Activated CD4-positive, alpha-beta T cell treated with anti-CD3 and anti-CD28 coated beads, Interleukin-2, amount 50 U/mL, for 48 hours (primary cell): ENCODE measurements around the gene INPP4A.

ENCODE experiments used
- DNase-seq, 2 experiments: peaks; one replicate each; pipeline ENCODE4 v3.0.0-alpha.2; 2020

The INPP4A gene

DNA sequence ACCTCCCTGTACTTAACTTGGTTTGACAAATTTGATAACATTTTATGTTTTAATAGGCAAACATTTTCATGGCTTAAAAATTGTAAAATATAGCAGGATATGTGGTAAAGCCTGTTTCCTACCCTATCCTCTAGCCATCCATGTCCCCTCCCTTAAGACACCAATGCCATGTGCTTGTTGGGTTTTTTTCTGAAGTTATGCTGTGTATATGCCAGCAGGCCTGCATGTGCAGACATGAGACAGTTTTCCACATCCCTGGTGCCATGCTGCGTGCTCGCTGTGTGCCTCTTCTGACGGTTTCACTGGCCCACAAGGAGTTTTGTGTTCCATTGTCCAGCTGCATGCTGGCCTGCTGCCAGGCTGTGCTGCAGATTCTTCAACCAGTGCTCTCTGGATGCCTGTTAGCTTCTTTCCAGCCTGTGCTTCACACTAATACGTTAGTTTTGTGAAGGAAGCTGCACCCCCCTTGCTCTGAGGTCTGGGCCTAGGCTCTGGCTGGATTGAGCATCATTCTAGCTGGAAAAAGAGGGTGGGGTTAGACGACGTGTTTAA is 16.9 kb downstream of the INPP4A start:
- DNase-seq: no peak

DNA sequence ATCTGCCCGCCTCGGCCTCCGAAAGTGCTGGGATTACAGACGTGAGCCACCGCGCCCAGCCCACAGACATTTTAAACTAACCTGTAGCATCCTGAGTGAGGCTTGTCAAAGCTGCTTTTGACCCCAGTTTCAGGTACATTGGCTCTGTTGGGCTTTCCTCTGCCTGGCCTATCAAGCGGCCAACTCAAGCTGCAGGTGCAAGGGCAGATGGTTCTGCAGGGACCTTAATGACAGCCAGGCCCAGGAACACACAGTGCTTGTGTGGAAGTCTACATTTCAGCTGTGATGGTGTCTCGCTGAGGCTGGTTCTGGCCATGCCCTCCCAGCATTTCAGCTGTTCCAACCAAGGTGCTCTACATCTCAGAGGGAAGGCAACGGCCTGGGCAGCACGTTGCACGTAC is 18.4 kb downstream of the INPP4A start:
- DNase-seq: no peak

DNA sequence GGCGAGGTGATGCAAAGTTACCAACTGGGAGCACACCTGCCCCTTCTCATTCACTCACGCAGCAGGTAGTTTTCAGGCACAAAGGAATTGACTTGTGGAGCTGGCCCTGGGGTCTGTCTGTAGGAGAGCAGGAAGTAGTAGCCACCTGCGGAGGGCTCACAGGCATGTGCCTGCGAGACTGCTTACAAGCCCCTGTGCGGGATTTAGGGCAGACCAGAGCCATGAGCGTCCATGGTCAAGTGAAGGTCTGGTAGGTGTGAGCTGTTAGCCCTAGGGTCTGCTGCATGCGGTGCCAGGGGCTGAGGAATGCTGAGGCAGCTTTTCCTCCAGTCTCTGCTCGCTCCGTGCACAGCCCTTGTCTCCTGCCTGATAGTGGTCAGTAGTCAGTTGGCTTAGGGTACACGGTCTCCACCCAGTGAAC is 18.9 kb downstream of the INPP4A start:
- DNase-seq: no peak

DNA sequence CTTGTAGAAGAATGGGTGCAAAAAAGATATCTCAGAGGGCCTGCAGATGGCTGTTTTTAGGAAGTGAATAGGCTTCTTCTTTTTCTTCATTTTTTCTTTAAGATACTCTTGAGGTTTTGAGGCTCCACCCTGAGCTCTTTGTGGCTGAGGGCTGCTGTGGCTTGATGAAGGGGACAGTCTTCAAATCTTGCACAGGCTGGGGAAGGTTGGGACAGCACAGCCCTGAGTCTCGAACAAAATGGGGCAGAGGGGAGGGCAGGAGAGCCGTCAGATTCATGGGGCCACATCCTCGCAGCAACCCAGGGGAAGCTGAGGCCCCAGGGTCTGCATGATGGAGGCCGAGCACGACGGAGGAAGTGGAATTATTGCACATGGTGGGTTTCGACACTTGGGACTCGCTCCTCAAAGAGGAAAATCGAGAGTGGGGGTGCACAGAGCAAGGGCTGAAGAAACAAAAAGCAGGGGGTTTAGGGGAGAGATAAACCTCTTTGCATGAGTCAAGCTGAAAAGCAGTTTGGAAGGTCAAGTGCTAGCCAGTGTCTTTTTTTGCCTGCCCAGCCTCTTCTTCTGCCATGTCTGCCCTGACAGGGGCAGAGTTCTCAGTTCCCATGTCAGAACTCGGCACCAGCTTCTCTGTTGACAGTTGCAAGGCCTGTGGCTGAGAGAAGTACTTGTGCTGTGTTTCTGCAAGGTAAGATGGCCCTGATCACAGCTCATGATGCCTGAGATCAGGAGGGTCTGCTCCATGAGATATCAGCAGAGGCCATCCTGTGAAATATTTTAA is 19.5 kb downstream of the INPP4A start:
- DNase-seq: no peak

DNA sequence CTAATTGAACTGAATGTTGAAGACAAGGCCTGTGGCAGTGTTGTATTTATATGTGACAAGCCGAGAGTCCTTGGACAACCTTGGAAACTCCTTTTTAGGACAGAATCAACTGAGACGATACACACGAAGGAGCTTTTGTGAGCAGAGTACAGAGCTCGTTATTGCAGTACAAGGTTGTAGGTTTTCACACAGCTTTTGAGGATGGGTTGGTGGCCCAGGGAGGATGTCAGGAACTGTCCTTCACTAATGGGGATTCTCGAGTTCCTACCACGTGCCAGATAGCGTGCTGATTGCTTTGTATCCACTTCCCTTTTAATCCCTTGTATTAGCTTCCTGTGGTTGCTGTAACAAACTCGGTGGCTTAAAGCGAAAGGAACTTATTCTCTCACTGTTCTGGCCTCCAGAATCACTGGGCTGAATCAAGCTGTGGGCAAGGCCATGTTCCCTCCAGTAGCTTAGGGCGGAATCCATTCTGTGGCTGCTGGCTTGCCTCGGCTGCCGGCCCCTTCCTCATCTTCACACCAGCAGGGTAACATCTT is 20.2 kb downstream of the INPP4A start:
- peak in 1 of 2 experiments; percentile 47 for DNase-seq

DNA sequence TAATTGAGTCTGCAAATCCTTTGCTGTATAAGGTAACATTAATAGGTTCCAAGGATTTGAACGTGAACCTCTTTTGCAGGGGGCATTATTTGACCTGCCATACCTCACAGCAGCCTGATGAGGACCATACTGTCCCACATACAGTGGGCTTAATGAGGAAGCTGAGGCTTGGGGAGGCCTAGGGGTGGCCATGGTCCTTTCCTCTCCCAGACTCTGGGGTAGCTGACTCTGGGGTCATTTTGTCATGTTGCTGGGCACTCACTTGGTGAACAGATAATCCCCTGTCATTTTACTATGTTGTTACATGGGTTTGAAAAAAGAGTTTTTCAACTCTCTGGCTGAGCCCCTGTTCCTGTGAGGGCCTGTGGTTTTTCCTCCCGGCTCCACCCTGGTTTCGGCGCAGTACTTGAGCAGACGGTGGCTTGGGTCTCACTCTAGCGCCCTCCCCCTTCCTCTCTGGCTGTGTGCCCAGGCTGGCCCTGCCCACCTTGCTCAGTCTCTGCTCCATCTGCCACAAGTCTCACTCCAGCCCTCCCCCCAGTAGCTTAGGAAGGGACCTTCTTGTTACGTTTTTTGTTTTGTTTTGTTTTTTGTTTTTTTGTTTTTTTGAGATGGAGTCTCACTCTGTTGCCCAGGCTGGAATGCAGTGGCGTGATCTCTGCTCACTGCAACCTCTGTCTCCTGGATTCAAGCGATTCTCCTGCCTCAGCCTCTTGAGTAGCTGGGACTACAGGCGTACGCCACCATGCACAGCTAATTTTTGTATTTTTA is 21.0 kb downstream of the INPP4A start:
- peak; percentile 63 to 71 for DNase-seq

DNA sequence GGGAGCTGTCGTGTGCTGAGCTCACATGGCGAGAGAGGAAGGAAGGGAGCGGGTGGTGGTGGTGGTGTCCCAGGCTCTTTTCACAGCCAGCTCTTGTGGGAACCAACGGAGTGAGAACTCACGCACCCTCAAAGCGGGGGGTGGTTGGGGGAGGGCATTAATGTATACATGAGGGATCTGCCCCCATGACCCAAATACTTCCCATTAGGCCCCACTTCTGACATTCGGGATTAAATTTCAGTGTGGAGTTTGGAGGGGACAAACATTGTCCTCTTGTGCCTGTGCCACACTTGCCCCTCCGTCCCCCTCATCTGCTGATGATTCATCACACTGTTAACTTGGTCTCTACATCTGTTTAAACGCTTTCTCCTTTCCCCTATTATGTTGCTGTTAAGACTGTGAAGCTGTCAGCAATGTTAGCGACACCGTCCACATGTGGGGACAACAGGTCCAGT is 22.5 kb downstream of the INPP4A start:
- no peak for DNase-seq

DNA sequence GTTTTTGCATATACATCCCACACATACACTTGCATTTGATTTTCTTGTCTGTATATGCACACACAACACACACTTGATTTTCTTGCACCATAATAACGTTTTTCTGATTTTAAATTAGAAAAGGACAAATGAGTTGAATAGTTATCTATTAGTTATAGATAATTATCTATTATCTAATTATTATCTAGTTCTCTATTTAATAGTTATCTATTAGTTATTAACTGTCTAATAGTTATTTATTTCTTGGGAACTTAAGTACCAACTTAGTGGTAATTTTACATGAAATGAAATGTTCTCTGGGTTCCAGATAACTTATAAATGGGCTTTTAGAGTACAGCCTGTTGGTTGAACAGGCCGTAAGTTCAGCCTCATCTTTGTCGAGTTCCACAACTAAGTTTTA is 23.0 kb downstream of the INPP4A start:
- no peak for DNase-seq

DNA sequence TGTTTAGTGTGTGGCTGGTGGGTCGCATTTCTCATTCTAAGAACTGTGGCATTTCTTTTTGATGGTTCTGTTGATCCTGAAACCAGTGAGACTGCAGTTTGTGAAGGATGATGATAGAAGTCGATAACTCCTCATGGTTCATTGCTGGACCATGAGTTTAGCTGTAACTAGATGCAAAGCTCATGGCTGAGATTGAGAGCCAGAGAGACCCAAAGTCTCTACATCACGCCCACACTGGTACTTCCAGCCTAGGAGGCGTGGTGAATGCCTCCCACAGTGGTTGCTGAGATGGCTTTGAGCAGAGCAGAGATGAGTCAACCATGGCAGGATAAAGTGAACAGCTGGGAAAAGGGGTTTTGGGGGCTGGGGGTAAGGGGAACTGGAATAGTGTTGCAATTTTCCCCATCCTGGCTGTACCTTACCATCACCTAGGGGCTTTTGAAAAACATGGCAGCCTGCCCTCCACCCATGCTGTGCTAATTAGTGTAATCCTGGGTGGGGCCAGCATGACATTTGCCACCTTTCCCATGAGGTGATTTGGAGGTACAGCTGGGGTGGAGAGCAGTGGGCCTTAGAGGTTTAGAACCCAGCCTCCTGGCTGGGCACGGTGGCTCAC is 24.1 kb downstream of the INPP4A start:
- DNase-seq: peak; percentile 69 to 79

DNA sequence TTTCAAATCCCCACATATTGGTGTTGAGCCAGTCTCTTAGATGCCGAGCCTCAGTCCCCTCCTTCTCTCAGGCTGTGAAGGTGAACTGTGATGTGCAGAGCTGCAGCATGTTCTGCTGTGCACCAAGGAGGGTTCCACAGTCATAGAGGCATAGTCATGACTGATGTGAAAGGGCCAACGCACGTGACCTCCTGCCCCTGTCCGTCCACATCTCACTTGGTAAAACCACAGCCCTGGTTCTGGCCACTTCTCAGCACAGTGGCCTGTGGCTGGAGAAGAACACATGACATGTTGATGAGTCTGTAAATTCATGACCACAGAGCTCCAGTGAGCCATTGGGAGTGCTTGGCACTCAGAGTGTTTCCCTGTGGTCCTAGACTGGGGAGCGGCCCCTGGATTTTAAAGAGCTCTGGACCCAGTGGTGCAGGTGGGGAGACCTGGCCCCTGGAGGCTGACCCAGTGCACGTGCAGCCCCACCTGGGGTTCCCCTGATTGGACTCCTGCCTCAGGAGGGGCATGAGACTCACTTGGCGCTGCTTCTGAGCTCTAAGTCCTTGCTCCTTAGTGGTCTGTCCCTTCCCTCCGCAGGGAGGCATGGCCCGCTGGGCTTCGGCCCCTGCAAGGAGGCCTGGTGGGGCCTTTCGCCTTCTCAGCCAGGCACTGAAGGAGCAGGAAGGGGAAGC is 25.3 kb downstream of the INPP4A start:
- DNase-seq: no peak

DNA sequence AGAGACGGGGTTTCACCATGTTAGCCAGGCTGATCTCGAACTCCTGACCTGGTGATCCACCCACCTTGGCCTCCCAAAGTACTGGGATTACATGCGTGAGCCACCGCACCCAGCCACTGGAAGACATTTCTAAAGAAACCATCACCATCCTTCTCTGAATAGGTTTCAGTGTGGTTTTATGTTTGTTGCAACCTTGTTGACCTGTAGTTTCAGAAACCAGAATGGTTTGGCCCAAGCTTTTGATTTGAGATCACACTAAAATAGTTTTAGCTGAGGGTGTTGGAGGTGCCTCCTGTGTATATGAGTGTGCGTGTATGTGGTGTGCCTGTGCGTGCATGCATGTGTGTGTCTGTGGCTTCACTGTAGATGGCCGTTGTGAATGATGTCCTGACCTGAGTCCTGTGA is 26.2 kb downstream of the INPP4A start:
- DNase-seq: no peak

DNA sequence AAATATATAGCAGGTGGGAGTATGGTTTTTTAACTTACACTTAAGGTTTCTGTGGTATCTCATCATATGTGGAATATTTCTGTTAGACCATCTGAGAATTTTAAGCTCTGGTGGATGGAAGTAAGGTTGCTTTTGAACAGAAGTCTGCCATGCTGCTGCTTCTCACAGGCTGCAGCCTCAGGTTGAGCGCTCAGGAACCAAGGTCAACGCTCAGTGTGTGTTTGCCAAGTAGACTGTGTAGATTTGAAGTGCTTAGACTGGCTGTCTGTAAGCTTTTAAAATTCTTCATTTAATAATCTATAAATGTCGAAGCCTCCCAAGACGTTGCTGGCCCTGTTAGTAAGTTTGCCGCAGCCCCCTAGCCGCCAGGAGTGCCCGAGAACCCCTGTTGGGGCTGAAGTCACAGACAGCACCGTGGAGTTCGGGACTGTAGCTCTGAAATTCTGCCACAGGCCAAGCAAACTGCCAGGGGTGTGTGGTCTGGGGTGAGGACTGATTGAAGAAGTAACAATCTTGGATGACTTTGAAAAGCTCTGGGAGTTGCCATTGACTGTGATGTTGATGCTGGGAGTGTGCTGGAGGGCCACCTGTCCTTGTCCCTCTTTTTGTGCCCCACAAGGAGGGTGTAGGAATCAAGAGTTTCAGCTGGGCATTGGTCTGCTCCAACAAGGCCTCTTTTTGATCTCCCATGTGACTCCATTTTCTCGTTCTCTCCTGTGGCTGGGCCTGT is 26.9 kb downstream of the INPP4A start:
- DNase-seq: no peak

DNA sequence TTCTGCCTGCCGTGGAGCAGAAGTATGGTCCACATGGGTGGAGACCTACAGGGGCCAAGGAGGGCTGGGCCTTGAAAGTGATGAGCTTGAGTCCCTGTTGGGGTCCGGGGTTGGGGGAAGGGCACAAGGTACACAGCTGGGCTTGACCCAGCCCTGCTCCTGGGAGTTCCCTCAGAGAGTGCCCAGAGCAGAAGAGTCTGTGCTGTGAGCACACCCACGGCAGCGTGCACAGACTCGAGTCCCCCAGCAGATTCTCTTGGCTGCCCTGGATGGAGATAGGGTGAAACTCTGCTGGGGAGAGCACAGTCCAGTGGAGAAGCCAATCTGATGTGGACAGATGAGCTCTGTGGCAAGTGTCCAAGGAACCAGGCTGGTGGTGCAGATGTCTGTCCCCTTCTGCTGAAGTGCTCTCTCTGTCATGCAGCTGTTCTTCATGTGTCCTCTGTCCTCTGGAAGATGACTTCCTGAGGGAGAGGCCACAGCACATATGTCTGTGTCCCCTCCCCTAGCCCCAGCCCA is 27.5 kb downstream of the INPP4A start:
- no peak for DNase-seq

DNA sequence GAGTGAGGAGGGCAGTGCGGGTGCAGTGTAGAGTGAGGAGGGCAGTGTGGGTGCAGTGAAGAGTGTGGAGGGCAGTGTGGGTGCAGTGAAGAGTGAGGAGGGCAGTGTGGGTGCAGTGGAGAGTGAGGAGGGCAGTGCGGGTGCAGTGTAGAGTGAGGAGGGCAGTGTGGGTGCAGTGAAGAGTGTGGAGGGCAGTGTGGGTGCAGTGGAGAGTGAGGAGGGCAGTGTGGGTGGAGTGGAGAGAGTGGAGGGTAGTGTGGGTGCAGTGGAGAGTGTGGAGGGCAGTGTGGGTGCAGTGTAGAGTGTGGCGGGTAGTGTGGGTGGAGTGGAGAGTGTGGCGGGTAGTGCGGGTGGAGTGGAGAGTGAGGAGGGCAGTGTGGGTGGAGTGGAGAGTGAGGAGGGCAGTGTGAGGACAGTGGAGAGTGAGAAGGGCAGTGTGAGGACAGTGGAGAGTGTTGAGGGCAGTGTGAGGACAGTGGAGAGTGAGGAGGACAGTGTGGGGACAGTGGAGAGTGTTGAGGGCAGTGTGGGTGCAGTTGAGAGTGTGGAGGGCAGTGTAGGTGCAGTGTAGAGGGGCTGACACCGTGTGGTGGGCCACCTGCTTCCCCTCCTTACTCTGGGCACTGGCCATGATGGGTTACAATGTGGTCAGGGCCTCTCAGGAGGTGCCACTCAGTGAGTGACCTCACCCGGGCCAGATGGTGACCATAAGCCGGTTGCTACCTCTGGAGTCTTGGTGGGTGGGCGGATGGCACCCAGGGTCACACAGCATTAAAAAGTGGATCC is 28.5 kb downstream of the INPP4A start:
- DNase-seq: no peak

DNA sequence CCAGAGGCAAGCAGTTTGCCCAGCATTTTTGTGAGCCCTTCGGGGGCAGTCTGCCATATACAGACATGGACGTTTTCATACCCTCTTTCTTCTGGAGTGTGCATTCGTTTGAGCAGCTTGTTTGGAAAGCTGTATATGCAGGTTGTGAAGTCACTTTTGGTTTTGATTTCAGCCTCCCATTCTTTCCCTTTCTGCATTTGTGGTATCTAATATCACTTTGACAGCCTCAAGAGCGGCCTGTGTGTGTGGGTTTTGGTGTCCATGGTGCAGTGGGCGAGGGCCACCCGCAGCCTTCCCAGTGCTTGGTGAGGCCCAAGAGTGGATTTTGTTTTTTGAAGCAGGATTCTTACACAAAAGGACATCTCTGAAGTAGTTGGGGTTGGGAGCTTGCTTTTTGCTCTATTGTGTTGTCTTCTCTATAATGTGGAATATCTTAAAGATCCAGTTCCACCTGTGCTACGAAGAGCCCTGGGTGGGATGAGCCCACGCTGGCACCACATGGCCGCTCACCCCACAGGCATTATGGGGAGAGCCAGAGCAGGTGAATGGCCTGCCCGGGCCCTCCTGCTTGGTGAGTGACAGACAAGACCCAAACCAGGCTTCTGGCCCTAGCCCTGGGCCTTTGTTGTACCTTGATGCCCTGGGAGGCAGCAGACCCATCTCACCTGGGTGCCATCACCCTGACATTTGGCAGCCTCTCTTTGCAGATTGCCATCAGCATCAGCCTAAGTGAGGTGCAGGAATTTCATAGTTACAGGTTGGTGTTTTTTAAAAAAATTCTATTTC is 29.5 kb downstream of the INPP4A start:
- DNase-seq: no peak

DNA sequence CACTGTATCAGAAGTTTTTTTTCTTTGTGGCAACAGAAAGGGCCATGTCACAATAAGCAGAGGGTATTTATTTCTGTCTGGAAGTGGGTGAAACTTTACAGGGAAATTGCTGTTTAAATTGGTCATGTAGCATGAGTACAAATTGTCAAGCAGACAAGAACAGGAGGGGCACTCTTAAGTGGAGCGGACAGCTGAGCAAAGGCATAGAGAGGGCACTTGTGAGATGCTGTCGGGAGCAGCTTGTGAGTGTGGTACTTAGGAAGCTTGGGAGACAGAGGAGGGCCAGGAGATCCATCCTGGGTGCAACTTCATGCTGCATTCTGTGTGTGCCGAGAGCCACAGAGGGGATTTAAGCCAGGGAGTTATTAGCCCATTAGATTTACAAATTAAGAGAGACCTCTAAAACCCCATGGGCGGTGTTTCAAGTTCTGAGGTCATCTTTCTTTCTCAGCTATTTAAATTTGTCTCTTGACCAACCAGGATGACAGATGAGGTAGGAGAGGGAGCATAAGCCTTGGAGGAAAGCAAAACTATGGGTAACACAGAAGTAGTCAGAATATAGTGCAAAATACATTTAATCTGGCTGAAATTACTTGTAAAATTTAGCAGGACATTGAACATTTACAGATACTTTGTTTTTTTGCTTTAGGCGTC is 30.4 kb downstream of the INPP4A start:
- no peak for DNase-seq

DNA sequence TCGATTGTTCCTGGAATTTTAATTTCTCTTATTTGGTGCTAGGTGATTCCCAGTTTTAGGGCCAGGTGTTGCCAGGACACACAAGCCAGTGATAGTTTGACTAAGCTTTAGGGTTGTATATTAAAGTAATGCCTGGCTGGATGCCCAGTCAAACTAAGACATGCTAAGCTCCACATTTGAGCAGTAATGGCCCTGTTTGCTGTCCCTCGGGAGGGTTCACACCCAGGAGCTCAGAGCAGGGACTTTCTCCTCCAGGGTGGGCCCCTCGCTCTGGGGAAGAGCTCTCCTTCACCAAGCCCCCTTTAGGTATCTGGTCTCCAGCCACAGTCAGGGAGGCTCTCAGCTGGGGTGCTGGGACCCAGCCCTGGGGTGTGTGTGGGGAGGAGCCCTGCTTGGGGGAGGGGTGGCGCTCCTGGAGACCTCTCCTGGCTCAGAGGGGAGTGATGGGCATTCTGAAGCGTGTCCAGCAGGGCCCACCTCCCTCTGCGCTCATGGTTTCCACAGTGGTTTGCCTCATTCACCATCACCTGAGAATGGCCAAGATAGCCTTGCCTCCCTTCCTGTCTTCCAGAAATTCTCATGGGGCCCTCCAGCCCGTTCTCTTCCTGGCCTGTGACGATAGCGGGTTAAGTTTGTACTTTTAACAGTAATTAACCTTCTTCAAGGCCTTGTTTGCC is 31.7 kb downstream of the INPP4A start:
- DNase-seq: no peak

DNA sequence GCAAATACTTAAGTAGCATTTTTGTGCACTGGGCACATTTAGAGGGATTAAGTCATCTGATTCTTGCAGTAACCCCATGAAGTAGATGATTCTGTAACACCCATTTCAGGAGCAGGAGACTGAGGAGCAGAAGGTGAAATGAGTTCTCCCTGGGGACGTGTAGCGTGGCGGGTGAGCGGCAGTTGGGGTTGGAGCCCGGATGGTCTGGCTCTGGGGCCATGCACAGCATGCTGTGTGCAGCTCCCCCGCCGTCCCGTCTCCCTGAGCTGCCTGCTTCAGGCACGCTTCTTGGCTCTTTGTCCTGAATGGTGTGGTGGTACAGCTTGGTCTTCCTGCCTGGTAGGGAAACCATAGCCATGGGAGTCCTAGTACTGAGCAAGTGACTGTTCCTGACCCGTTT is 32.4 kb downstream of the INPP4A start:
- DNase-seq: no peak

DNA sequence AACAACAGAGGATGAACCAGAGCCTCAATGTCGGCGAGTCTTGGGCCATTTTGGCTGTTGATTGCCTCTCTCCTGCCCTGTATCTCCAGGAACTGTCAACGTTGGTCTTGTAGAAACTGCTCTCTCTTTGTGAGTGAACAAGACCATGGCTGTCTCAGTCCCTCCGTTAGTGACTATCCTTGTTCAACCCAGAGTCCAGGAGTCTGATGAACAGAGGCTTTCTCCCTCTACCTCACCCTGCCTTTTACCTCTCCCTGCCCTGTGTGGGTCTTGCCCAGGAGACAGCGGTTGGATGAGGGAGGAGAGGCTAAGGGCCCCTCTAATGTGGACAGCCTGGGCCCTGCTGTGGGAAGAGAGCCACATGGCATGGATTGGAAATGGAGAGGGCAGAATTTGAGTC is 32.8 kb downstream of the INPP4A start:
- DNase-seq: no peak
